Cerebellar nuclear complex (tissue), 1 donor: ENCODE results near the gene MT1G.
"Not testable (repeated sequence)": the region's sequence is repeated elsewhere in the genome, so short reads cannot be mapped to it uniquely, and the experiment has no call there.

ENCODE experiments used
- DNase-seq, 2 experiments: peaks; one replicate each; lab custom pipeline; 2025; lab: John Stamatoyannopoulos, UW

MT1G gene

GRCh38 chr16:56667581-56668571, at the start of gene MT1G:
Gene MT1G, minus strand, starts transcription at chr16:56668065. Its CDS starts 72 bp downstream, at chr16:56667993.
- DNase-seq = no peak

GRCh38 chr16:56717532-56717931, 49.7 kb upstream of the MT1G start:
- DNase-seq = not testable (repeated sequence)

GRCh38 chr16:56716761-56717160, 48.9 kb upstream of the MT1G start:
- DNase-seq = no peak

- DNase-seq = no peak
Measured at GRCh38 chr16:56715126-56715525, 47.3 kb upstream of the MT1G start.

- no peak for DNase-seq
Measured at GRCh38 chr16:56713794-56714193, 45.9 kb upstream of the MT1G start.

GRCh38 chr16:56711862-56712261, 44.0 kb upstream of the MT1G start:
- no peak for DNase-seq

GRCh38 chr16:56710181-56710737, 42.4 kb upstream of the MT1G start:
- no peak for DNase-seq

GRCh38 chr16:56709443-56710040, 41.7 kb upstream of the MT1G start:
- no peak for DNase-seq

GRCh38 chr16:56708525-56709442, 40.9 kb upstream of the MT1G start:
- no peak for DNase-seq

GRCh38 chr16:56702836-56703235, 35.0 kb upstream of the MT1G start:
- no peak for DNase-seq

GRCh38 chr16:56701534-56701933, 33.7 kb upstream of the MT1G start:
- no peak for DNase-seq

- DNase-seq = no peak
Measured at GRCh38 chr16:56700631-56701030, 32.8 kb upstream of the MT1G start.

GRCh38 chr16:56700195-56700594, 32.3 kb upstream of the MT1G start:
- no peak for DNase-seq

- no peak for DNase-seq
Measured at GRCh38 chr16:56697456-56698155, 29.7 kb upstream of the MT1G start.

- DNase-seq = no peak
Measured at GRCh38 chr16:56695246-56695645, 27.4 kb upstream of the MT1G start.

GRCh38 chr16:56691885-56692284, 24.0 kb upstream of the MT1G start:
- no peak for DNase-seq

- no peak for DNase-seq
Measured at GRCh38 chr16:56690420-56691122, 22.7 kb upstream of the MT1G start.

- no peak for DNase-seq
Measured at GRCh38 chr16:56689171-56689570, 21.3 kb upstream of the MT1G start.

GRCh38 chr16:56688762-56689161, 20.9 kb upstream of the MT1G start:
- DNase-seq = no peak

GRCh38 chr16:56686758-56687157, 18.9 kb upstream of the MT1G start:
- no peak for DNase-seq
